ENCODE results near the gene PRR16.
"Not testable (repeated sequence)": the region's sequence is repeated elsewhere in the genome, so short reads cannot be mapped to it uniquely, and the experiment has no call there.

Gene PRR16

DNA sequence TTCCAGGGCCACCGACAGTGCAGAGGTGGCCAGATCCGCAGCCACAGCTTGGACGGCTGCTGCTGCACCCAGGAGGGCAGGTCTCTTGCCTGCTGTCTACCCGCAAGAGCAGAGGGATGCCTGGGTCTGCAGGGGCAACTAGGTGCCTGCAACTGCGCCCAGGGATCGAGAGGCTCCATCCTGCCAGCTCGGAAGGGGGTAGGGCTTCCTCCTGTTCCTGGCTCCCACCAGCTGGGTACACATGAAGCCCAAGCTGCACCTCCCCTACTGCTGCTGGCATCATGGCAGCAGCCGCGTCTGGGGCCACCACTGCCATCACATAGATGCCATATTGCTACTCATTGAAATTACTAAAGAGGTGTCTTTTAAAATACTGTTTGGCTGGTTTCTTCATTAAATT lies 12.7 kb upstream of the PRR16 start:
- H3K4me3 Mint-ChIP-seq: no peak overlapping the region
- no peaks in the 10 kb centered on the region for H3K36me3 Mint-ChIP-seq (ENCODE audit: low read depth)
- H3K27ac Mint-ChIP-seq: no peak overlapping the region
- H3K27me3 Mint-ChIP-seq (ENCODE audit: low read depth): peaks cover 5% of the 10 kb centered on the region
- H3K9me3 Mint-ChIP-seq: no peaks in the 10 kb centered on the region
- H3K4me1 Mint-ChIP-seq (ENCODE audit: low read depth): no peaks in the 10 kb centered on the region
- no peak for DNase-seq (ENCODE audit: low spot score)

DNA sequence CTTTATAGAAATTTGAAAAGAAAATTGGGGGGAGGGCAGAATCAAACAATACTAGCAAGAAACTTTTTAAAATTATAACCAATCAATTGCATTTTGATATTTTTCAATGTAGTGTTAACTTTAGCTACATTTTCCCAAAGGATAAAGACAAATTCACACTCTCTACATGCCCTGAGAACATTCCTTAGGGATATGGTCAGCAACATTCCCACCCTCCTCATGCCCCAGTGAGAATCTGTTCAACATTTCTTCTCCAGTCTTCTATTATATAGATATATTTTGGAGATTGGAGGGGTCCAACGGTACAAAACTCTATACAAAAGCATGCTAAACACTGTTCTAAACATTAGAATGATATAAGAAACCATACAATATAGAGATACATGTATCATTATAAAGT lies 11.6 kb upstream of the PRR16 start:
- Mint-ChIP-seq H3K36me3 (ENCODE audit: low read depth) (no peaks in the 10 kb centered on the region), H3K27ac (no peak overlapping the region), H3K4me1 (ENCODE audit: low read depth) (peaks cover under 1% of the 10 kb centered on the region), H3K27me3 (ENCODE audit: low read depth) (peaks cover 5% of the 10 kb centered on the region), H3K4me3 (no peak overlapping the region), H3K9me3 (no peaks in the 10 kb centered on the region)
- no peak for DNase-seq (ENCODE audit: low spot score)

DNA sequence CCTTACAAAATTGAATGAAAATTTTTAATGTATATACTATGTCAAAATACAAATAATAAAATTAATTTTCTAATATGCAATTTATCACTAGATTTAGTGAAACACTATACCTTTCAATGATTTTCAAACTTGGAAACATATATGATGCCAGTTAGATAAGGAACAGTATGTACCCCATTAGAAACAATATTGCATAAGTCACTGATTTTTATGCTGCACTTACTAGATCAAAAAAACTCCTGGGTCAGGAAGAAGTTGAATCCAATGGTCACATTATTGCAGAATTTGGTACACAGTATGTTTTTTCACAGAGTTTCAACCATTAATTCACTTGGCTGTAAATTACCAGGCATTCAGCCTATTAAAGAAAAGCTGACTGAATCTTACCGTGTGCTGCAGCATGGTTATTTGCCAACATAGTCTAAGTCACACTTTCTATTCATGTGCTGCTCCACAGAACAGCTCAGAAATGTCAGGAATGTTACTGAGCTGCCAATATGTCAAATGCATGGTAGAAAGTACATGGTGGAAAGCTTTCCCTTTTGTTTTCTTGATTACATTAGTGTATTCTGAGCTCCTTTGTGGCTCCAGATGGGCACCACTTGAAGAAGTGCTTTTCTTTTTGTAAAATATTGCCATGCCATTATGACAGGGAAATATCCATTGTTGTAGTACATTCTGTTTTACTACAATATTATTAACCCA lies 9.9 kb upstream of the PRR16 start:
- H3K36me3 Mint-ChIP-seq (ENCODE audit: low read depth): no peaks in the 10 kb centered on the region
- peaks cover 5% of the 10 kb centered on the region for H3K27me3 Mint-ChIP-seq (ENCODE audit: low read depth)
- no peak for DNase-seq (ENCODE audit: low spot score)
- peaks cover 6% of the 10 kb centered on the region for H3K4me1 Mint-ChIP-seq (ENCODE audit: low read depth)
- no peak overlapping the region for H3K27ac Mint-ChIP-seq
- H3K9me3 Mint-ChIP-seq: no peaks in the 10 kb centered on the region
- H3K4me3 Mint-ChIP-seq: no peak overlapping the region

DNA sequence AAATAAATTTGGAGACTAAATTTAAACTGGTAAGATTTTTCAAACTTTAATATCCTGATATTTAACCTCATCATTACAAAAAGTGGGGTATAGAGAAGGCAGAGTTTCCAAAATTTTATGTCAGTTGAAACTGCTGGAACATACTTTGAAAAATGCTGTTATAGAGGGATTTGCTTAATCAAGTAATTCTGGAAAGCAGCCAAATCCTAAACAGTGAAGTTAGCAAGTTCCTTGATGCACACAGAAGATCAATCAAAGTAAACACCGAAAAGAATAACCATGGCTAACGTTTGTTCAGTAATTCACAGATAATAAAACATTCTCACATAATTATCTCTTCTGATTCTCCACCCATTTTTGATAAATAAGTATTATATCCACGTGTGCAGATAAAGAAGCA lies 8.1 kb upstream of the PRR16 start:
- H3K27ac Mint-ChIP-seq: no peak overlapping the region
- no peak overlapping the region for H3K4me3 Mint-ChIP-seq
- DNase-seq (ENCODE audit: low spot score): no peak
- no peaks in the 10 kb centered on the region for H3K9me3 Mint-ChIP-seq
- peaks cover 10% of the 10 kb centered on the region for H3K27me3 Mint-ChIP-seq (ENCODE audit: low read depth)
- H3K36me3 Mint-ChIP-seq (ENCODE audit: low read depth): no peaks in the 10 kb centered on the region
- peaks cover 6% of the 10 kb centered on the region for H3K4me1 Mint-ChIP-seq (ENCODE audit: low read depth)

DNA sequence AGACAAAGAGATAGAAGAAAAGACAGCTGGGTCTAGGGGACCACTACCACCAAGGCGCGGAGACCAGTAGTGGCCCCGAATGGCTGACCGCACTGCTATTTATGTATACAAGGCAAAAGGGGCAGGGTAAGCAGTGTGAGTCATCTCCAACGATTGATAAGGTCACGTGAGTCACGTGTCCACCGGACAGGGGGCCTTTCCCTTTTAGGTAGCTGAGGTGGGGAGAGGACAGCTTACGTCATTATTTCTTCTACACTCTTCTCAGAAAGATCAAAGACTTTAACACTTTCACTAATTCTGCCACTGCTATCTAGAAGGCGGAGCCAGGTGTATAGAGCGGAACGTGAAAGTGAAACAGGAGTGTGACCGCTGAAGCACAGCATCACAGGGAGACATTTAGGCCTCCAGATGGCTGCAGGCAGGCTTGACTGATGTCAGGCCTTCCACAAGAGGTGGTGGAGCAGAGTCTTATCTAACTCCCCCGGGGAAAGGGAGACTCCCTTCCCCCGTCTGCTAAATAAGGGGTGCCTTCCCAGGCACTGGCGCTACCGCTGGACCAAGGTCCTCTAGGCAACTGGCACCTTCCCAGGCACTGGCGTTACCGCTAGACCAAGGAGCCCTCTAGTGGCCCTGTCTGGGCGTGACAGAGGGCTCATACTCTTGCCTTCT lies 6.1 kb upstream of the PRR16 start:
- H3K4me1 Mint-ChIP-seq (ENCODE audit: low read depth): peaks cover 6% of the 10 kb centered on the region
- peak; percentile 50 for DNase-seq (ENCODE audit: low spot score)
- H3K36me3 Mint-ChIP-seq (ENCODE audit: low read depth): no peaks in the 10 kb centered on the region
- H3K4me3 Mint-ChIP-seq: peak overlapping the region; percentile 73
- H3K27me3 Mint-ChIP-seq (ENCODE audit: low read depth): peaks cover 26% of the 10 kb centered on the region
- H3K27ac Mint-ChIP-seq: peak overlapping the region; percentile 47
- no peaks in the 10 kb centered on the region for H3K9me3 Mint-ChIP-seq

DNA sequence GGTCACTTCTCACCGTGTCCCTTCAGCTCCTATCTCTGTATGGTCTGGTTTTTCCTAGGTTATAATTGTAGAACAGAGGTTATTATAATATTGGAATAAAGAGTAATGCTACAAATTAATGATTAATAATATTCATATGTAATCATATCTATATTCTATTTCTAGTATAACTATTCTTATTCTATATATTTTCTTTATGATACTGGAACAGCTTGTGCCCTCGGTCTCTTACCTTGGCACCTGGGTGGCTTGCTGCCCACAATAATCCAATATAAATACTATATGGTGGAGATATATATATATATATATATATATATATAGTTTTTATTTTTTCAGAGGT lies 5.6 kb upstream of the PRR16 start:
- H3K9me3 Mint-ChIP-seq; H3K4me1 Mint-ChIP-seq (ENCODE audit: low read depth); DNase-seq (ENCODE audit: low spot score); H3K36me3 Mint-ChIP-seq (ENCODE audit: low read depth); H3K27ac Mint-ChIP-seq: not testable (repeated sequence)
- Mint-ChIP-seq H3K4me3 (peak overlapping the region; percentile 73), H3K27me3 (ENCODE audit: low read depth) (peaks cover 31% of the 10 kb centered on the region)

DNA sequence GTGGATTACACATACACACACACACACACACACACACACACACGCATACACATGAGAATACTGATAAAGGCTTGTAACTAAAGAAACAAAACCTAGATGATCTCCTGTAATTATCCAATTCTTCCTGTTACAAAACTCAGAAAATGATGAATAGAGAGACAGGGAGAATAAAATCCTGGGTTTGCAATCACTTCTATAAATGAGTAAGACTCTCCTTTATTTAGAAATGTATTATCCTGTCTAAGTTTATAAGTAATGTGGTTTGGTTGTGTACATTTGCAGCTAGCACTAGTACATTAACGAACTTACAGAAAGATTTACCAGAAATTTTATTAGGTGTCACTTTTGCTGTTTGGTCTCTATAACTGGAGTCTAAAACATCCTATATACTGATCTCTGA lies 2.8 kb upstream of the PRR16 start:
- Mint-ChIP-seq H3K4me1 (ENCODE audit: low read depth) (peaks cover 12% of the 10 kb centered on the region), H3K36me3 (ENCODE audit: low read depth) (no peaks in the 10 kb centered on the region), H3K4me3 (no peak overlapping the region), H3K9me3 (no peaks in the 10 kb centered on the region), H3K27ac (no peak overlapping the region), H3K27me3 (ENCODE audit: low read depth) (peaks cover 50% of the 10 kb centered on the region)
- DNase-seq (ENCODE audit: low spot score): no peak

DNA sequence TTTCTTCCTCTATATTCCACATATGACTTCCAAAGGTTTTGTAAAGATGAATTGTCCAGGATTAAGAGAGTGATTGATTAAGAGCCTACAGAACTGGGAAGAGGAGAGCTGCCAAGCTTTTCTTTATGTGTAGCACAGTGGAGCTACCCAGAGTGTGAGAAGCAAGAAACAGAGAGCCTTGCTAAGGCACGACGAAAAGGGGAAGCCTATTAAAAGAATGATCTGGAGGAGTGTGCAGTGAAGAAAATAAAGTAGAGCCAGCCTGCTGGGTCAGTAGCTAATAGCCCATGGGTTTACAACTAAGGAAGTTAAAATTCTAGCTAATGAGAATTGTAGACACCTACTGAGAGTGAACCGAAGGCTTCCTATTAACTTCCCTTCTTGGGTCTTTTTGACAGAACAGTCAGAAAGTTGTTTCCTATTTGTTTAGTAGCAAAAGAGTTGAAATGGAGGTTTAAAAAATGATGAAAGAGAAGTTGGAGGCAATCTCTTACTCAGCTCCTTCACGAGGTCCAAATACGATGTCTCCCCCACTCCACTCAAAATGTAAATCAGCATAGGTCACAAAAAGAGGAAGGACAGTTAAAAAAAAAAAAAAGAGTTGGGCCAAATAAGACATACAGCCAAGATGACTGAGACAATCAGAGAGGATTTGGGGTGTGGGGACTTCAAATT lies 957 bp upstream of the PRR16 start:
- Mint-ChIP-seq H3K4me3 (peak overlapping the region; percentile 48), H3K27me3 (ENCODE audit: low read depth) (peaks cover 60% of the 10 kb centered on the region), H3K27ac (no peak overlapping the region), H3K9me3 (no peaks in the 10 kb centered on the region), H3K36me3 (ENCODE audit: low read depth) (no peaks in the 10 kb centered on the region), H3K4me1 (ENCODE audit: low read depth) (peaks cover 6% of the 10 kb centered on the region)
- no peak for DNase-seq (ENCODE audit: low spot score)

DNA sequence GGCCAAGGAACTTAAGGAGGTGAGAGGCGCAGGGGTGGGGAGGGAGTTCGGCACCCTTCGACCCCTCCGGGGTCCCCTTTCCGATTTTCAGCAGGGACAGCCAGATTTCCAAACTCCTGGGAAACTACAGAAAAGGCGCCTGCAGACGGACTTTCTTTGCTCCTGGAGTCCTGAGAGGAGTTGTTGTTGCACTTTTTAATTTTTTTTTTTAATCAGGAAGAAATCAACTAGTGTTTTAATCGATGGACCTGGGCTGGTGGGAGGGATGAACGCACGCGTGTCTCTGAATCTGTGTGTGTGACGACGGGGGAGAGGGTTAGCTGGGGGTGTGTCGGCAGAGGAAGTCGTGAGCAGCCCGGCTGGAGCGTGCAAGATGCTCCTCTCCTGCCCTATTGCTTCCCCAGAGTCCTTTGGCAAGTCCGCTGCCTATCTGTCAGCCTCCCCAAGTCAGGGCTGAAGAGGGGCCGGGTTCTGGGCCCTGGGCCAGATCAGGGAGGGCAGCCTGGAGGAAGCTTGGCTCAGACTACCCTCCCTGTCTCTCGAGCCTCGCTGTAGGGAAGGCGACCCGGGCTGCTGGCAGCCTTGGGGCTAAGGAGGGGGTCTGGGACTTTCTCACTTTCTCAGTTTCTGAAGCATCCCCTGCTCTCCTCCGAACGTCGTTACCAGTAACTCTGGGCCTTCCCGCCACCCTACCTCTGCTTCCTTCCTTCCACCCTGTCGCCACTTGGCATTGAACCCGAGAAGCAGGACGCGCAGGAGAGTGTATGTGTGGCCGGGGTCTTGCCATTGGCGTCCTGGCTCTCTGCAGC lies 731 bp downstream of the PRR16 start:
- Mint-ChIP-seq H3K27me3 (ENCODE audit: low read depth) (peaks cover 60% of the 10 kb centered on the region), H3K4me1 (ENCODE audit: low read depth) (peaks cover 6% of the 10 kb centered on the region), H3K9me3 (no peaks in the 10 kb centered on the region), H3K36me3 (ENCODE audit: low read depth) (no peaks in the 10 kb centered on the region), H3K27ac (no peak overlapping the region), H3K4me3 (peak overlapping the region; percentile 50)
- no peak for DNase-seq (ENCODE audit: low spot score)

DNA sequence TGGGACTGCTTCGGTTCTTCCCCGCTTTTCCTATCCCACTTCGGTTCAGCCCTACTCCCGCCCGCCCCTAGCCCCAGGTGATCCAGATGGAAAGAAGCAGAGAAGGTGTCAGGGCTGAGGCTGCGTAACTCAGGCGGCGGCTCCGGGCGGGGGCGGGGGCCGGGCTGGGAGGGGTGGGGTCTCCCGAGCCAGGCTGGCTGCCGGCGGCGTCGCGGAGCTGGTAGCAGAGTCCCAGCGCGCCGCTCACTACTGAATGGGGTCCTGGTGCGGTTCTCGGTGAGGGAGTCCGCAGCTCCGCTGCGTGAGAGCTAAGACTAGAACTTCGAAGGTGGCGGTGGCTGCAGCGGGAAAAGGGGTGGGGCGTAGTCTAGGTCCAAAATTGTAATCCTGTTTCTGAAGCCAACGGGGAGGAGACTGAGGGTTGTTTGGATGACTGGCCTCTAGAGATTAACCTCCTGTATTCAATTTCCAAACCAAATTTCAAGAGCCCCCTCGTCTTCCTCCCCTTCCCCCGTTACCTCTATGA lies 1.4 kb downstream of the PRR16 start:
- Mint-ChIP-seq H3K4me1 (ENCODE audit: low read depth) (peaks cover 6% of the 10 kb centered on the region), H3K4me3 (peak overlapping the region; percentile 50), H3K9me3 (no peaks in the 10 kb centered on the region), H3K27ac (no peak overlapping the region), H3K36me3 (ENCODE audit: low read depth) (no peaks in the 10 kb centered on the region), H3K27me3 (ENCODE audit: low read depth) (peaks cover 58% of the 10 kb centered on the region)
- DNase-seq (ENCODE audit: low spot score): no peak

DNA sequence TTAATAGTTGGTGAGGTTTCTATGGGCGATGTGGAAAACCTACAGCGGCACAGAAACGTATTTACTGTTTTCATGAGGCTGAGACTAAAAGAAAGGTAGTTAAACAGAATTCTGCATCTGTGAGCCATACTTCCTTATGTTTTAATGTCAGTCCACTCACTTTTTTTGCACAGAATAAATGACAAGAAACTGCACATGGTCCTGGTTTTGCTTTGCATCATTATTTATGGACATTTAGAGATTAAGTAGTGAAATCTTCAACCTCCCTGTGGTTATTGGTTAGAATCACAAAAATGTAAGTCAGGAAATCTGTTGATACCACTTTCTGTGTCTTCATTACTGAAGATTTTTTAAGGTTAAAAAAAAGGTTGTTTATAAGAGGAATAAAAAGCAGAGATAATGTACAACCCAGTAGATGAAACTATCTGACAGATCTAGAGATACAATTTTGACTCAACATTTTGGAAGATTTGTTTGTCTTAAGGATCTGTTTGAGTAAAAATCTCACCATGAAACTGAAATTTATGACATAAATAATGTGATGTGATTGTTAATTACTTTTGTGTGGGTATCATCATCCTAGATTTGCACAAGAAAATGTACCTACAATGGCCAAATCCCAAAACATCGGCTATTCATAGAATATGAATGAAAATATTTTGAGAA lies 2.4 kb downstream of the PRR16 start:
- no peak for DNase-seq (ENCODE audit: low spot score)
- Mint-ChIP-seq H3K4me1 (ENCODE audit: low read depth) (peaks cover 6% of the 10 kb centered on the region), H3K36me3 (ENCODE audit: low read depth) (no peaks in the 10 kb centered on the region), H3K27me3 (ENCODE audit: low read depth) (peaks cover 51% of the 10 kb centered on the region), H3K4me3 (no peak overlapping the region), H3K9me3 (no peaks in the 10 kb centered on the region), H3K27ac (no peak overlapping the region)

DNA sequence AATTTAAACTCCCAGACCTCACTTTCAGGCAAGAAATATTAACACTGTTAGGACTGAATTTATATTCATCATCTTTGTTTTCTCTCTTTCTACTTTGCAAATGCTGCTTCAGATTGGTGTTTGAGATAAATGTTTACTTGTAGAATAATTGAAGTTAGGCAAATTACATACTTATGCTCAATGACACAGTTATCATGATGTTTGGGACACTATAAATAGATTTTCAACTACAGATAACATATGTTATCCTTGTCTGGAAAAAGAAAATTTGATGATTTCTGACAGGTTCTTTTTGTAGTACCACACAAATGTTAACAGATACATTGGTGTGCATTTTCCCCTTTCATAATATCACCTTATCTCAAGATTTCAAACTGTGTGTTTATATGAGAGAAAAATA lies 7.9 kb downstream of the PRR16 start:
- Mint-ChIP-seq H3K36me3 (ENCODE audit: low read depth) (no peaks in the 10 kb centered on the region), H3K9me3 (no peaks in the 10 kb centered on the region), H3K4me1 (ENCODE audit: low read depth) (no peaks in the 10 kb centered on the region), H3K27me3 (ENCODE audit: low read depth) (peaks cover 5% of the 10 kb centered on the region), H3K27ac (no peak overlapping the region), H3K4me3 (no peak overlapping the region)
- DNase-seq (ENCODE audit: low spot score): no peak

DNA sequence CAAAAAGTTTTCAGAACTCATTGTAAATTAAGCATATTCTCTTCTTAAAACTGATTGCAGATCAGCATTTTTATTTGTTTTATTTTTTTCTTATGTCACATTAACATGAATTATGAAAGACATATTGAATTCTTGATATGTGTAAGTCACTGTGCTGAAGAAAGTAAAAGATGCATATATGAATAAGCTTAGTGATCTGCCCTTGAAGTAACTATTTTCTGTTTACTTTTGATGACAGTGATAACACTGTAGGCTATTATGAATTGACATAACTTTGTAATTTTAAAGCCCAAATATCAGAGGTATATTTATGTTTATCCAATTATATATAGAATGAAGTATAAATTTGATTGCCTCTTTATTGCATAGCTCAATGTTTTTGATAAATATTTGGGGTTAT lies 8.8 kb downstream of the PRR16 start:
- DNase-seq (ENCODE audit: low spot score): no peak
- Mint-ChIP-seq H3K9me3 (no peaks in the 10 kb centered on the region), H3K36me3 (ENCODE audit: low read depth) (no peaks in the 10 kb centered on the region), H3K4me1 (ENCODE audit: low read depth) (no peaks in the 10 kb centered on the region), H3K27ac (no peak overlapping the region), H3K4me3 (no peak overlapping the region), H3K27me3 (ENCODE audit: low read depth) (no peaks in the 10 kb centered on the region)

All from T-helper 2 cell treated with Interferon-gamma antibody and Interleukin-4, amounts not matched to agents 5 μg/mL and 100 μg/mL, for 36 hours (primary cell).